IMR-90 (cell line): ENCODE data around the gene RPS25. TPM values are rescaled to one million over a fixed set of nuclear protein-coding genes. Genes with fewer than 3 reads are reported as not detected.

Source experiments
- ATAC-seq: fragments of 200-7000 bp; cut with Tn5 transposase; 2 replicates; pipeline ENCODE4 v1.9.1; 2020; ENCODE audit warnings: low read depth, mild to moderate bottlenecking, moderate library complexity
- BruUV-seq: library from RNA; stranded (reverse); fragments of 400-500 nt; replicated peaks from 2 replicates; lab custom pipeline; 2021; lab: Mats Ljungman, UMichigan
- CTCF ChIA-PET: fragments of 300-600 bp; formaldehyde crosslinking; extraction: SDS; loops from one replicate; lab custom pipeline; 2021; ENCODE audit warnings: antibody characterized with exemption; lab: Yijun Ruan, JAX
- POLR2A ChIA-PET: fragments of 300-600 bp; sonication (Branson Sonifier 250); formaldehyde crosslinking; loops from one replicate; lab custom pipeline; 2022; ENCODE audit warnings: antibody characterized with exemption; ENCODE audit not compliant: unreplicated experiment; lab: Charles Lee
- DNase-seq: peaks from one replicate; pipeline ENCODE4 v3.0.0; 2013
- H2AFZ ChIP-seq: replicated peaks from 2 replicates; pipeline ENCODE3; 2013; ENCODE audit warnings: low read length, mild to moderate bottlenecking; ENCODE audit not compliant: poor library complexity
- H2AK5ac ChIP-seq: 2 replicates; pipeline ENCODE4 v1.6.1; 2013; ENCODE audit warnings: low read depth, low read length, inconsistent platforms
- H2AK9ac ChIP-seq: replicated peaks from 2 replicates; pipeline ENCODE3; 2013; ENCODE audit warnings: mild to moderate bottlenecking, low read depth, low read length, moderate library complexity; ENCODE audit not compliant: poor library complexity
- H2BK120ac ChIP-seq: 2 replicates; pipeline ENCODE4 v1.6.1; 2013; ENCODE audit warnings: low read depth, low read length, inconsistent platforms
- H2BK15ac ChIP-seq: 3 replicates; pipeline ENCODE4 v1.6.1; 2013; ENCODE audit warnings: low read depth, low read length, inconsistent platforms
- H2BK20ac ChIP-seq: 2 replicates; pipeline ENCODE4 v1.6.1; 2013; ENCODE audit warnings: low read depth, mild to moderate bottlenecking, inconsistent platforms, low read length, moderate library complexity
- H2BK5ac ChIP-seq: 2 replicates; pipeline ENCODE4 v1.6.1; 2013; ENCODE audit warnings: mild to moderate bottlenecking, low read depth, low read length, inconsistent platforms; ENCODE audit not compliant: poor library complexity, severe bottlenecking
- H3K14ac ChIP-seq: replicated peaks from 2 replicates; pipeline ENCODE4 v1.6.1; 2013; ENCODE audit warnings: low read depth, low read length, inconsistent platforms
- H3K18ac ChIP-seq: 2 replicates; pipeline ENCODE4 v1.6.1; 2013; ENCODE audit warnings: low read depth, low read length, control low read depth
- H3K23ac ChIP-seq: 2 replicates; pipeline ENCODE4 v1.6.1; 2013; ENCODE audit warnings: low read depth, low read length, inconsistent platforms
- H3K27ac ChIP-seq: 2 replicates; pipeline ENCODE4 v1.5.1; 2013; ENCODE audit warnings: mild to moderate bottlenecking, control low read depth, low read length; ENCODE audit not compliant: insufficient read depth
- H3K27me3 ChIP-seq: 2 replicates; pipeline ENCODE4 v1.6.1; 2013; ENCODE audit warnings: low read length; ENCODE audit not compliant: control insufficient read depth, insufficient read depth
- H3K36me3 ChIP-seq: 2 replicates; pipeline ENCODE4 v1.6.1; 2013; ENCODE audit warnings: low read length, mixed read lengths; ENCODE audit not compliant: control insufficient read depth, insufficient read depth
- H3K4ac ChIP-seq: 2 replicates; pipeline ENCODE4 v1.6.1; 2013; ENCODE audit warnings: low read depth, low read length, inconsistent platforms
- H3K4me1 ChIP-seq: 2 replicates; pipeline ENCODE4 v1.6.1; 2013; ENCODE audit warnings: low read length, mixed read lengths; ENCODE audit not compliant: control insufficient read depth, insufficient read depth
- H3K4me2 ChIP-seq: 2 replicates; pipeline ENCODE4 v1.6.1; 2013; ENCODE audit warnings: low read depth, mild to moderate bottlenecking, control low read depth, low read length, moderate library complexity
- H3K4me3 ChIP-seq: 2 replicates; pipeline ENCODE4 v1.5.1; 2013; ENCODE audit warnings: low read depth, mild to moderate bottlenecking, control low read depth, low read length, moderate library complexity; ENCODE audit not compliant: insufficient read depth
- H3K56ac ChIP-seq: 2 replicates; pipeline ENCODE4 v1.6.1; 2013; ENCODE audit warnings: low read length, inconsistent platforms; ENCODE audit not compliant: insufficient read depth; ENCODE audit errors: extremely low read depth
- H3K79me1 ChIP-seq, 2 experiments: 2 replicates each; pipeline ENCODE4 v1.6.1; 2013; ENCODE audit warnings: low read length in 2 of 2, inconsistent platforms in 1 of 2, low read depth in 1 of 2
- H3K9ac ChIP-seq: 2 replicates; pipeline ENCODE4 v1.6.1; 2013; ENCODE audit warnings: low read depth, low read length, control low read depth
- H3K9me1 ChIP-seq: 2 replicates; pipeline ENCODE4 v1.6.1; 2013; ENCODE audit warnings: low read length, inconsistent platforms; ENCODE audit not compliant: insufficient read depth
- H3K9me3 ChIP-seq: 2 replicates; pipeline ENCODE4 v1.6.1; 2013; ENCODE audit warnings: low read length; ENCODE audit not compliant: control insufficient read depth, insufficient read depth
- H4K20me1 ChIP-seq: 2 replicates; pipeline ENCODE4 v1.6.1; 2013; ENCODE audit warnings: low read length, inconsistent platforms; ENCODE audit not compliant: insufficient read depth
- H4K5ac ChIP-seq: 2 replicates; pipeline ENCODE4 v1.6.1; 2013; ENCODE audit warnings: mild to moderate bottlenecking, low read depth, low read length, control low read depth
- H4K8ac ChIP-seq, 2 experiments: 2 replicates each; pipeline ENCODE4 v1.6.1; 2013; ENCODE audit warnings: low read depth in 2 of 2, low read length in 2 of 2, control low read depth in 1 of 2, inconsistent platforms in 1 of 2
- H4K91ac ChIP-seq: 2 replicates; pipeline ENCODE4 v1.6.1; 2013; ENCODE audit warnings: low read depth, low read length, inconsistent platforms; ENCODE audit not compliant: insufficient read depth
- BHLHE40 ChIP-seq: fragments of 150-350 bp; IDR thresholded peaks from 2 replicates; pipeline ENCODE4 v1.6.1; 2016; ENCODE audit warnings: mild to moderate bottlenecking, low read depth, low read length
- CEBPB ChIP-seq: IDR thresholded peaks from 2 replicates; pipeline ENCODE4 v1.6.1; 2012; ENCODE audit warnings: low read depth, low read length, improper control_type of control experiment
- CTCF ChIP-seq: conservative IDR thresholded peaks from 2 replicates; pipeline ENCODE4 v1.5.1; 2012; ENCODE audit warnings: mild to moderate bottlenecking, low read depth, low read length, improper control_type of control experiment
- ELK1 ChIP-seq: fragments of 150-350 bp; IDR thresholded peaks from 2 replicates; pipeline ENCODE4 v1.6.1; 2016; ENCODE audit warnings: low read depth, mild to moderate bottlenecking, low read length, moderate library complexity, borderline replicate concordance
- MAZ ChIP-seq: IDR thresholded peaks from 2 replicates; pipeline ENCODE4 v1.6.1; 2012; ENCODE audit warnings: low read depth, mild to moderate bottlenecking, low read length, improper control_type of control experiment, moderate library complexity, borderline replicate concordance
- MXI1 ChIP-seq: IDR thresholded peaks from 2 replicates; pipeline ENCODE4 v1.6.1; 2012; ENCODE audit warnings: low read depth, mild to moderate bottlenecking, low read length, moderate library complexity, borderline replicate concordance
- NFE2L2 ChIP-seq: fragments of 150-350 bp; IDR thresholded peaks from 2 replicates; pipeline ENCODE4 v1.6.1; 2016; ENCODE audit warnings: low read depth, mild to moderate bottlenecking, low read length
- POLR2A ChIP-seq: IDR thresholded peaks from 2 replicates; pipeline ENCODE4 v1.6.1; 2012; ENCODE audit warnings: mild to moderate bottlenecking, low read depth, low read length
- RCOR1 ChIP-seq: IDR thresholded peaks from 2 replicates; pipeline ENCODE4 v1.6.1; 2012; ENCODE audit warnings: mild to moderate bottlenecking, low read length, improper control_type of control experiment; ENCODE audit not compliant: insufficient replicate concordance
- WGBS, 2 experiments: methylation state at CpG; one replicate each; pipeline versions ENCODE4 v1.1.5 to v1.1.7; 2013; ENCODE audit warnings: missing lambda C conversion rate in 2 of 2; ENCODE audit not compliant: insufficient read length in 1 of 2; ENCODE audit errors: extremely low coverage in 2 of 2; 5-methylcytosine and 5-hydroxymethylcytosine counted together
- dilution Hi-C: fragments of 300-500 bp; cut with HindIII; formaldehyde crosslinking; loops from one replicate; pipeline ENCODE4 v1.14.3; 2018; ENCODE audit warnings: low sequenced_read_pairs; ENCODE audit not compliant: unreplicated experiment
- in situ Hi-C: fragments of 300-500 bp; cut with MboI; formaldehyde crosslinking; loops from 3 replicates; pipeline ENCODE4 v1.14.3; 2019; ENCODE audit warnings: low sequenced_read_pairs, inconsistent platforms, mixed read lengths
- intact Hi-C: fragments of 100-400 bp; cut with micrococcal nuclease; formaldehyde crosslinking; loops from 2 replicates; pipeline ENCODE4 v1.10.0; 2022
- polyA plus RNA-seq, 3 experiments: library from polyadenylated mRNA; depleted of rRNA; stranded (reverse); fragments of >200 nt; gene quantifications; 2 replicates each; pipeline ENCODE4 v1.2.3, GENCODE V29; 2012; ENCODE audit warnings: low replicate concordance in 1 of 3
- total RNA-seq: library from RNA; depleted of rRNA; stranded (reverse); fragments of >200 nt; gene quantifications from 2 replicates; pipeline ENCODE4 v1.2.3, GENCODE V29; 2012

RPS25 gene
- total and polyA plus RNA-seq, 2 of the 4 experiments (the other 2 are of a cell fraction), result 727 to 905 TPM

GRCh38 chr11:119030329-119031047 lies 12.3 kb upstream of the RPS25 start, which contains the start of gene SLC37A4 (continued):
- peak; percentile 90; the same call in 1 of the 2 replicates for TF ChIP-seq MXI1
- TF ChIP-seq CEBPB, result peak; percentile 1; the same call in 1 of the 2 replicates

- peaks cover 8% of the 10 kb centered on the region for H3K36me3 ChIP-seq
- H3K9ac ChIP-seq, result peak overlapping the region; percentile 47
- in situ Hi-C loops (no loop called here), dilution Hi-C loops (no loop called here), intact Hi-C loops (no loop called here)
- no peak overlapping the region for H4K91ac ChIP-seq
- ChIA-PET CTCF (no interaction called here), POLR2A (no interaction called here)
- H4K8ac ChIP-seq, result peak overlapping the region in 1 of 2 experiments; percentile 18; a peak in 1 of 4 replicates
- BruUV-seq, result no TSS peak
- H3K27ac ChIP-seq, result no peak overlapping the region; the same call in 1 of the 2 replicates
- peaks cover 4 to 21% of the 10 kb centered on the region in 2 experiments; a peak in 3 of 4 replicates for H3K79me1 ChIP-seq
- TF ChIP-seq POLR2A, result no peak
- no peak for TF ChIP-seq BHLHE40
- no peak for TF ChIP-seq RCOR1
- no peak for TF ChIP-seq CTCF
- TF ChIP-seq MAZ, result no peak
- no peak for TF ChIP-seq NFE2L2
- TF ChIP-seq MXI1, result no peak
- TF ChIP-seq ELK1, result no peak
- no peak overlapping the region for H3K18ac ChIP-seq
- peak overlapping the region; percentile 15; the same call in 1 of the 2 replicates for H3K14ac ChIP-seq
- H2AK9ac ChIP-seq, result peak overlapping the region; percentile 77
- H2BK15ac ChIP-seq, result no peak overlapping the region
- peak overlapping the region; percentile 51; the same call in 1 of the 2 replicates for H3K23ac ChIP-seq
- H2AFZ ChIP-seq, result peak overlapping the region; percentile 99
- H4K20me1 ChIP-seq, result no peaks in the 10 kb centered on the region; the same call in 1 of the 2 replicates
- DNase-seq (no peak), ATAC-seq (no peak)
- H2BK120ac ChIP-seq, result no peak overlapping the region
- H3K4me3 ChIP-seq, result peak overlapping the region; percentile 65
- no peak overlapping the region for H4K5ac ChIP-seq
- no peaks in the 10 kb centered on the region for H3K4me1 ChIP-seq
- no peak overlapping the region; the same call in 1 of the 2 replicates for H3K4ac ChIP-seq
- H3K9me1 ChIP-seq, result no peaks in the 10 kb centered on the region; the same call in 1 of the 2 replicates
- 0% methylated on average over 2 of the region's 13 CpGs; no CpG with 5 or more reads in 1 of the 2 experiments for WGBS, 2 experiments
- no peak overlapping the region for H2AK5ac ChIP-seq
- no peak overlapping the region for H2BK5ac ChIP-seq
- H3K4me2 ChIP-seq, result peak overlapping the region; percentile 76
- H3K9me3 ChIP-seq, result no peaks in the 10 kb centered on the region
- H3K27me3 ChIP-seq, result no peaks in the 10 kb centered on the region
- no peak overlapping the region for H2BK20ac ChIP-seq
- no peak overlapping the region for H3K56ac ChIP-seq
Measured at GRCh38 chr11:119030029-119030328, 11.8 kb upstream of the RPS25 start.
